NCI-H1436 treated with DMSO at 0.1 percent for 48 hours (cell line): Measurements from ENCODE around the gene NDRG4.

Experiments used
- DNase-seq: peaks from one replicate; lab custom pipeline; 2025; lab: John Stamatoyannopoulos, UW

Gene NDRG4, protein sequence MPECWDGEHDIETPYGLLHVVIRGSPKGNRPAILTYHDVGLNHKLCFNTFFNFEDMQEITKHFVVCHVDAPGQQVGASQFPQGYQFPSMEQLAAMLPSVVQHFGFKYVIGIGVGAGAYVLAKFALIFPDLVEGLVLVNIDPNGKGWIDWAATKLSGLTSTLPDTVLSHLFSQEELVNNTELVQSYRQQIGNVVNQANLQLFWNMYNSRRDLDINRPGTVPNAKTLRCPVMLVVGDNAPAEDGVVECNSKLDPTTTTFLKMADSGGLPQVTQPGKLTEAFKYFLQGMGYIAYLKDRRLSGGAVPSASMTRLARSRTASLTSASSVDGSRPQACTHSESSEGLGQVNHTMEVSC

DNA sequence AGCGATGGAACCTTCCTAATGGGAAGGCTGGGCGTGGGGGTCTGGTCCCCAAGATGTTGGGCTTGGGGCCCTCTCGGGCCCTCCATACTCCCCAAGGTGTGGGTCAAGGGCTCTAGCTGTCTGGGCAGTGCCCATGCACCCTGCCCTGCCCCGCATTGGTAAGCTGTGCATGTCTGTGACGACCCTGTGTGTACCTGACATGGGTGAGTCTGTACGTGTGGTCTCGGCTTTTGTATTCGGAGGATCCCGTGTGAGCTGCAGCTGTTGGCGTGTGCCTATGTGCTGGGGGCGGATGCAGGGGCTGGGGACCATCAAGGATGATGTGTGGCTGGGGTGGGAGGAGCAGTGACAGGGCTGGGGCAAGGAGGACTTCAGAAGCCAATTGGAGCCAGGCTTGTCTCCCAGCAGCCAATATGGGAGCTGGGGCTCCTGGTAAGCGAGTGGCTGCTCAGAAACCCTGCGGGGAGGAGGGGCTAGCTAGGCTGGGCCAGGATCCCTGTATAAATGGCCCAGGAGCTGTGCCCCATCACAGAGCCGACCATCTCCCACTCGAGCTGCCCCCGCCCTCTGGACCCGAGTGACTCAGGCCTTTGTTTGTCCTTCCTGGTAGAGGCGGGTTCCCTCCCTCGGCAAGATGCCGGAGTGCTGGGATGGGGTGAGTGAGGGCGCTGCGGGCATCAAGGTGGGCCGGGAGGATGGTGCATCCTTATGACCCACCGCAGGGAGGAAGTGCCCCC, at the start of gene NDRG4:
NDRG4 (plus strand) TSS at position 529 of the 737 bp plus-strand sequence; CDS start at position 635, 106 bp downstream.
- peak; percentile 81 for DNase-seq

DNA sequence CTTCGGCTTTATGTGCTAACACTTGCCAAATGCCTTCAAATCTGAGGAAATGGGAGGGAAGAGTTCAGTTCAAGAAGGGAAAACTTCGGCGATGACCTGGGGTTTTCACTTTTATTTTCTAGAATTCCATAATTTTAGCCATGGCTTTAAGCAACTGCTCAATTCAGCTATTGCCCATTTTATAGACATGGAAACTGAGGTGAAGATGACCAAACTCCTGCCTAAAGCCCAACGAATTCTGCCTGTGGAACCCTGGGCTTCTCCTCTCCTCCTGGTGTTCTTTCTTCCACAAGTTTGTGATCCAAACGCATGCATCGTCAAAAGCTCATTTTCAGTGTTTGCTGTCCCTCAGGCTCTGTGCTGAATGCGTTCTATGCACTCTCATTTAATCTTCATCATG, 49.4 kb upstream of the NDRG4 start:
- no peak for DNase-seq

DNA sequence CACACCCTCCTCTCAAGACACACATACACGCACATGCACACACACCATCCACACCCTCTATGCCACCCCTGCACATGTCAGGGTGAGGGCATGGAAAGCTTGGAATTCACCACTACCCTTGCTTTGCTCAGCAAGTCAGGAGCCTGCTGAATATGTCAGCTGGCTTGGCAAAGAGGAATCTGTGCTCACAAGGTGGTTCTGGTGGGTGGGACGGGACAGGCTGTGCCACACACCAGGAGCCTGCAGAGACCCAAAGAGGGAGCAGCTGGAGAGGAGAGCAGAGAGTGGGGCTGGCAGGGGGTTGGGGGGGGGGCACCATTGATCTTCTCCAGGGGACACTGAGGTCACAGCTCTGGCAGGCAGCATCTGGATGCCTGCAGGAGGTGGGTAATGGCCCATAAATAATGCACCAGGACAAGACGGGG, 48.7 kb upstream of the NDRG4 start:
- no peak for DNase-seq

DNA sequence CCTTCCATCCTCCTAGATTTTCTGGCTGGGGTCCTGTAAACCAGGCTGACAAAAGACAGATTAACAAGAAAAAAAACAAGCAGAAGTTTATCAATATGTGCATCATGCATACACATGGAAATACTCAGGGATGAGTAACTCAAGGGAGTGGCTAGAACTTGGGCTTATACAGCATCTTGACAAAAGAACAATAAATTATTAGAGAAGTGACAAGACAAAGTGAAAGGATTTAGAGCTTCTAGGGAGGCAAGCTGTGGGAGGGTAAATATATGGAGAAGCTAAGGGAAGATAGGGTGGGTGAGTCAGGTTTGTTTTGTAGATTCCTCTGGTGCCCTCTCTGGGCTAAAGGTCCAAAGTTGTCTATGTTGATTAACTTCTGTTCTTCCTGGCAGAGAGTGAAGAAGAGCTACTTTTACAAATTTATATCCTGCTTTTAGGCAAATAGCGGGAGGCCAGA, 48.0 kb upstream of the NDRG4 start:
- no peak for DNase-seq

DNA sequence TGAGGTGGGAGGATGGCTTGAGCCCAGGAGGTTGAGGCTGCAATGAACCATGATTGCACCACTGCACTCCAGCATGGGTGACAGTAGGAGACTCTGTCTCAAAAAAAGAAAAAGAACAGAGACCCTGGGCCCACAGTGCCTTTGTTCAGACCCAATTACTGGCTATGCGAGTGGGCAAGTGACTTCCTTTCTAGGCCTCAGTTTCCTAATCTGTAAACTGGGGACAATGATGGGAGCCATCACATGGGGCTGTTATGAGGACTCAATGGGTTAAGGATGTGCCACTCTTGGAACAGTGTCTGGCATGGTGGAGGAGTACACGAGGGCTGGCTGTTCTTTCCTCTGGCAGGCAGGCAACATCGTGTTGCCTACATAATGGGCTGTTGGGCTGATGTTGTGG, 47.3 kb upstream of the NDRG4 start:
- DNase-seq, result no peak

DNA sequence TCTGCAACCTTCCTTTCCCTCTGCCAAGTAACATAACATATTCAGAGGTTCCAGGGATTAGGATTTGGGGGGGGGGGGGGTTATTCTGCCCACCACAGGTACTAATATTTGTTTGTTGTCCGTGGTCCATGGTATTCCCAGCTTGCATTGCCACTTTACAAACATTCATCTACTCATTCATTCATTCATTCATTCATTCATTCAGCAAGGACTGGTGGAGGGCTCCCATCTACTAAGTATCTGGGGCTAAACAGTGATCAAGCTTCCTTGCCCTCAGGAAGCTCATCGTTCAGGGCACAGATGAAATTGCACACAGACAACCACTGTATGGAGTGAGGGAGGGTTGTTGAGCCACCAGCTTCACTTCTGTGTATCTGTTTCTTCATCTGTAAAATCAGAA, 45.8 kb upstream of the NDRG4 start:
- DNase-seq, result no peak

DNA sequence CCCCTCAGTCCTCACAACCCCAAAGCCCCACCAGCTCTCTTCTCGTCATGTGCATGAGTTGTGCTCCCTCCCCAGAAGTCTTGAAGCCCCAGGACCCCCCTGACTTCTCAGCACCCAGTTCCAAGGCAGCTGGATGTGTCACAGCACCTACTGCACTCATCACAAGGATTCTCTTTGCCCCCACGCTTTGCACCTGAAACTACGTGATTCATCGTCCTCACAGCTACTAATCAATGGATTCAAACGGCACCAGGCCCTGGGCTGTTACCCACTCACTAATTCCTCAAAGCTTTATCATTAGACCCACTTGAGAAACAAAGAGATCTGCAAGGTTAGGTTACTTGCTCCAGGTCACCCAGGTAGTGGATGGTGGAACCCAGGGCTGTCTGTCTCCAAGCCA, 45.1 kb upstream of the NDRG4 start:
- DNase-seq, result no peak

DNA sequence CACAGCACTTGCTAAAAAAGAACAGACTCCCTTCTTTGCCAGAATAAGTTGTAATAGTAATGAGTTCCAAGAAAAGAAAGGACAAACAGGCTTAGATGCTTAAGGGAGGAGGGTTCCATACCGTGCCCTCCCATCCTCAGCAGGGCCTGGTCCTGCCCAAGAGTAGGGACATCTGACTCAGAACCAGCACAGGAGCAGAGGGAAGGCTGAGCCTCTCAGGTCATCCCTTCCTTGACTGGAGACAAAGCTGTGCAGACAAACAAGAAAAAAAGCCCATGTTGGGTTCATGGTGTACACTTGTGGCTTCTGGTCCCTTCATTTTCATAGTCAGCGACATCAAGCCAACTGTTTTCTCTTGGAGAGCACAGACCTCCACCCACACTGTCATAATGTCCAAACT, 44.2 kb upstream of the NDRG4 start:
- no peak for DNase-seq

DNA sequence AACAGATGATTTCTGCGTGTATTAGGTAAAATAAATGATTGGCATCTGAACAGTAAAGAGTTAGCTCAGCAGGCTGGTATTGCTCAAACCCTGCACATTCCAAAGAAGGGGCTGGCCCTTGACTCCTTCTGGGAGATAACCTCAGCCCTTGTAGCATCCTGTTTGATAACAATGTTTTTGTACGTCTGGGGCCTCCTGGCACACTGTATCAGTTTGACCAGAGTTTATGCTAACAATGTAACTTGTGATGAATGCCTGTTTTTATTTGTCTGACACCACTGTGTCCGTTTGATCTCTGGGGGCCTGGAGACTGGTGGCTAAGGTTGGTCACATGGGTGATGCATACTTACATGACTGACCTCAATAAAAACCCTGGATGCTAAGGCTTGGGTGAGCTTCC, 43.8 kb upstream of the NDRG4 start:
- DNase-seq, result no peak

DNA sequence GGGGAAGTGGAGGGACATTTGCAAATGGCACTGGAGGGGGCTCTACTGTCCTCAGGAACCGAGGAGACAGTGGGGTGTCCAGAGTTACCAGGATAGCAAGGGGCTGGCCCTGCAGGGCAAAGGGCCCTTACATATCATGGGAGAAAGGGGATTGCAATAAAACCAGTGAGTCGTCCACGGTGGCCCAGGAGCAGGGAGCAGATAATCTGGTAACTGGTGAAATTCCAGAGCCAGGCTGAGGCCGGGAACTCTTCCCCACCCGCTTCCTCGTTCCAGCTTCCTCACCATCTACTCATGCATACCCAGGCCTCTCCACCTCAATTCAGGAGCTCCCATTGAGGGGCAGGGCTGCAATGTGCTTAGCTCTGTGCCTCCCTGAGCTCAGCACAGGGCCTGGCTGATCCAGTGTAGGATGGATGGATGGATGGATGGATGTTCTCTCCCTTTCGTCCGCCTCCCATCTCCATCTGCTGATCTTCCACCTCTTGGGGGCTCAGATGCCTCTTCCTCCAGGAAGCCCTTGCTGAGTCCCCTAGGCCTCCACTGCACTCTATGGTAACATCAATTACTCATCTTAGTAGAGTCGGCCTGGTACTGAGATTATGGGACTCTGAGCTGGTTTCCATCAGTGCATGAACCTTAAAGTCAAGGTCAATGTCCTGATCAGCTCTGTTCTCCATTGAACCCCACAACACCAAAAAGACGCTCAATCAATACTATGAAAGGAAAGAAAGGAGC, 41.2 kb upstream of the NDRG4 start:
- no peak for DNase-seq

DNA sequence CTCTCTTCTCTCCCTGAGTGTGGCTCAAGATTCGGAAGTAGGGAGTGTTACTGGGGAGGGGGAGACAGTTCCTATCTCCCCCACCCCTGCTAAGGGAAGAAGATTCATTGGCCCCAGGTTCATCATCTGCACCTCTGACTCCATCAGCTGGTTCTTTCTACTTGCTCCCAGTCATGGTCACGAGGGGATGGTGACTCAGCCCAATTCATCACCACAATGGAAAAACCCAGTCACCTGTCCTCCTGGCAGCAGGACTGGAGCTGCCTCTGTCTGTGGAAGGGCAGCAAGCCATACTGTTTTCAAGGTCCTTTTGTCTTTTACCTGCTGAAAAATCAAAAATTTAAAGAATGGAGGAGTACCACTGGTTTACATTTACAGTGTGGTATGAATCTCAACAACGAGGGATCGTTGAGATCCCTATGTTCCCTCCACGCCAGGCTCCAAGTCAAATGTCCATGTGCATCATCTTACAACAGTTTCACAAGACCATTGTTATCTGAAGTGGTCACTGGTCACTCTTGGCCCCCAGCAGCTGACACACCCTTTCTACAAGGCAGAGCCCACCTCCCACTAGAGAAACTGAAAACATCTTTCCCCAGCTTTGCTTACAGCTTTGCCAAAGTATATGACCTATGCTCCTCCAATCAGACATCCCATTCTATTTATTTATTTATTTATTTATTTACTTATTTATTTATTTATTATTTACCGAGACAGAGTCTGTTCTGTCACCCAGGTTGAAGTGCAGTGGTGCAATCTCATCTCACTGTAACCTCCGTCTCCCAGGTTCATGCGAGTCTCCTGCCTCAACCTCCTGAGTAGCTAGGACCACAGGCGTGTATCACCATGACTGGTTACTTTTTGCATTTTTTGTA, 40.4 kb upstream of the NDRG4 start:
- DNase-seq, result no peak

DNA sequence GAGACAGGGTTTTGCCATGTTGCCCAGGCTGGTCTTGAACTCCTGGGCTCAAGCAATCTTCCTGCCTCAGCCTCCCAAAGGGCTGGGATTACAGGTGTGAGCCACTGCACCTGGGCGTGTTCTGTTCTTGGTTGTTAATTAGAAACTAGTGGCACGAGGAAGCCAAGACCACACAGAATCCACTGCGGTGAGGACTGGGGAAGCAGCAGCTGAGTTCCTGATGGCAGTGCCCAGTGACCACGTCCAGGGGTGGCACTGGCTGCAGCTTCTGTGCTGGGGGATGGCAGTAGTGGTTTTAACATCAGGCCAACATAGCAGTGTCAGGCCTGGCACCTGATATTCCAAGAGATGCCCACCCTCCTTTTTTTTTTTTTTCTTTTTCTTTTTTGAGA, 39.7 kb upstream of the NDRG4 start:
- DNase-seq, result no peak

DNA sequence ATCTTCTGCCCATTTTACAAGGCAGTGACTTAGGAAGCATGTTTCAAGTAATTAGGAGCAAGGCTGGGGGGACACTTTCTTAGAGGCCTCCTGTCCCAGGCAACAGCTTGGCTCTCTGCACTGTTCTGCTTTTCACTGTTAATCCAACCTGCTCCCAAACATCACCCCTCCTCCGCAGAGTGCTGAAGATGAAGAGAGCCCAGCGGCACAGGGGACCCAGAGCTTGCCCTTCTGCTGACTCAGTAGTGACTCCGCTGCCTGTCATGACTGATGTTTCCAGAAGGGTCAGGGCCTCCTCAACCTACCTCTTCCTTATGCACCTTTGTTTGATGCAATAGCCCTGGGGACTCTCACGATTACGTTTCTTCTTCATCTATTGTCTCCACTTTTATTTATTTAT, 38.9 kb upstream of the NDRG4 start:
- no peak for DNase-seq

DNA sequence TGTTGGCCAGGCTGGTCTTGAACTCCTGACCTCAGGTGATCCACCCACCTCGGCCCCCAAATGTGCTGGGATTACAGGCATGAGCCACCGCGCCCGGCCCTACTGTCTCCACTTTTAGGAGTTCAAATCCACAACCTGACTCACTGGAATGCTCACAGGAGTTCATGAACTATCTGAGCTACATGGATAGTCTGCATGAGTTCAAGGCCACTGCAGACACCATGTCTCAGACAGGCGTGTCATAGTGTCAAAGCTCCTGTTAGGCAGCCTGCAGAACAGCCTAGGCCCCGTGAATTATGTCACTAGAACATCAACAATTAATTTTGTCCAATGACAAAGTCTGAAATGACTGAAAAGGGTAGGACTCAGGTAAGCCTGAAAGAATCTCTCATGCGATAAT, 38.3 kb upstream of the NDRG4 start:
- DNase-seq, result no peak

DNA sequence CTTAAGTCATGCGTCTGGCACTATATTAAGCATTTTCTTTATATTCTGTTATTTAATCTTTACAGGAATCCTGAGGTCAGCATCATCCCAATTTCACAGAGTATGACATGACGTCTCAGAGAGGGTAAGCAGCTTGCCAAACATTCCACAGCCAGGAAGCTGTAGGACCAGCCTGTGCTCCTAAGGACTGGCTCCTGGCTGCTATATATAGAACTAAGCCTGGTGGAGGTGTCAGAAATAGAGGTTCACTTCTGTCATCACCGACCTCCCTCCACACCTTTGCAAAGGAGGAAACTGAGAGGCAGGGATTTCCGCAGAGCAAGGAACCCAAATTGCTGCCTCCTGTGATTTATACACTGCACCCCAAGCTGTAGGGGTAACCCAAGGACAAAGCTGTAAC, 37.9 kb upstream of the NDRG4 start:
- DNase-seq, result no peak

DNA sequence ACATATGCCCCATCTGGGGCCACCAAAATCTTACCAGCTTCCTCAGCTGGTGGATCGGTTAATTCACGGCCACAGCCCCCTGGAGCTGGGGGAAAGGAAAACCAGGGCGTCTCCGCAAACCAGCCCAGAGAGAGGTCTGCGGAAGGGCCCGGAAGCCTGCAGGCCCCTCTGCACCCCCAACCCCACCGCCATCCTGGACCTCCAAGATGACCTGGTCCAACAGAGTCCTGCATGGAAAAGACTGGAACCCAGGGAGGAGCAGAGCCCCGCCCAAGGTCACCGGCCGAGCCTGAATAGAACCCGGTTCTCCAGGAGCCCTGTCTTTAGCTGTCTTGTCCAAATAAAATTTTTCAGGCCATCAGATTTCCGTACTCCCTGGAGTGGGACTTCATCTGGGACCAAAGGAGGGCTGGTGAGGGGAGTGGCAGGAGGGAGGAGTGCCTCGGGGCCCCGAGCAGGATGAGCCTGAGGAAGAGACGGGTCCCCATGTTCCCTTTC, 37.4 kb upstream of the NDRG4 start:
- no peak for DNase-seq

DNA sequence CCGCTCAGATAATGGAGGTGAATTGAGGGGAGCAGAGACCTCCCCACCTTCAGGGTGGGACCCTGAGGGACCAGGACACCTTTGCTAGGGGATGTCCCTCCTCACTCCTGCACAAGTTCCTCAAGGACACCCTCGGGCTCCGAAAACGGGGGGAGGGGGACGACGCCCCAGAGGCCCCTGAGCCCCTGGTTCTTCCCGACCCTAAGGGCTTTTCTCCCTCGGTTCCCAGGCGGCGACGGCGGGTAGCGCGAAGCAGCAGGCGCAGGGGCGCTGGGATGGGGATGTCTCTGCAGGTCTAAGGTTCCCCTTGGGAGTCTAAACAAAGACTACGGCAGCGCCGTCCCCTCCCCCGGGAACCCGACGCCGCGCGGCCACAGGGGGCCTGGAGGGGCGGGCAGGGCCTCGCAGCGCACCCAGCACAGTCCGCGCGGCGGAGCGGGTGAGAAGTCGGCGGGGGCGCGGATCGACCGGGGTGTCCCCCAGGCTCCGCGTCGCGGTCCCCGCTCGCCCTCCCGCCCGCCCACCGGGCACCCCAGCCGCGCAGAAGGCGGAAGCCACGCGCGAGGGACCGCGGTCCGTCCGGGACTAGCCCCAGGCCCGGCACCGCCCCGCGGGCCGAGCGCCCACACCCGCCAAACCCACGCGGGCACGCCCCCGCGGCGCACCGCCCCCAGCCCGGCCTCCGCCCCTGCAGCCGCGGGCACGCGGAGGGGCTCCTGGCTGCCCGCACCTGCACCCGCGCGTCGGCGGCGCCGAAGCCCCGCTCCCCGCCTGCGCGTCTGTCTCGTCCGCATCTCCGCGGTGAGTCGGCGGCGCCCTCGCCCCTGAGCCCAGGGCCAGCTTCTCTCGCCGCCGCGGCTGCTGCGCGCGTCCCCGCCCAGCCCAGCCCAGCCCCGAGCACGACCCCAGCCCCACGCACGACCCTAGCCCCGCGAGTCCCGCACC, 36.7 kb upstream of the NDRG4 start:
- no peak for DNase-seq

DNA sequence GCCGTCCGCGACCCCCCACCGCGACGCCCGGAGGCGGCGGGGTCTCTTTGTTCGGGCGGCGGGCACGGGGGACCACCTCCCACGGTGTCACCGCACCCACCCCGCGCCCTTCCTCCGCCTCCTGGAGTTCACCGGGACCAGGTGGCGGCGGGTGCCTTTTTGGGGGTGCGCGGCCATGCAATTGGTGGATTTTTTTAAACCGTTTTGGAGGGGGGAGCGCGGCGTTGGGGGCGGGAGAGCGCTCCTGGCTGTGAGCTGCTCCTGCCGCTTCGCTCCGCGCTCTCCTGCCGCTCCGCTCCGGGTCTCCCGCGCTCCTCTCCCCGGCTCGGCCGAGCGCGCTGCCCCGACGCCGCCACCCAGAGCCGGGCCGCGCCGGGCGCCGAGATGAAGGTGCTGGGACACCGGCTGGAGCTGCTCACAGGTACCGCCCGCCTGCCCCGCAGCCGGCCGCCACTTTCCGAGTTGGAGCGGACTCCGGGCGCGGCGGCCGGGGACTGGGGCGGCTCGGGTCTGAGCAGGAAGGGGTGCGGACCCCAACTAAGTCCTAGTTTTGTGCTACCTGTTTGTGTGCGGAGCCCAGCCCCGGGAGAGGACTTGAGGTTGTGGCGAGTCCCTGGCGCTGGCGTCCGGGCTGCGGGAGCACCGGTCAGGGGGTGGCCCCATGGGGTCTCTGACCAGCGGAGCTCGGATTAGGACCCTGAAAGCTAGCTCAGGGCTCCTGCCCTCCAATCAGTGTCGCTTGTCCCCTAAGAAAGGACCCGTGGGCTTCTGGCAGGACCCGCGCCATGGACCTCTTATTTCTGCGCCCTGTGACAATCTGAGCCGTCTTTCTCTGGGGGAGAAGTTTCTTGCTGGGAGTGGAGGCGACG, 35.7 kb upstream of the NDRG4 start:
- no peak for DNase-seq

DNA sequence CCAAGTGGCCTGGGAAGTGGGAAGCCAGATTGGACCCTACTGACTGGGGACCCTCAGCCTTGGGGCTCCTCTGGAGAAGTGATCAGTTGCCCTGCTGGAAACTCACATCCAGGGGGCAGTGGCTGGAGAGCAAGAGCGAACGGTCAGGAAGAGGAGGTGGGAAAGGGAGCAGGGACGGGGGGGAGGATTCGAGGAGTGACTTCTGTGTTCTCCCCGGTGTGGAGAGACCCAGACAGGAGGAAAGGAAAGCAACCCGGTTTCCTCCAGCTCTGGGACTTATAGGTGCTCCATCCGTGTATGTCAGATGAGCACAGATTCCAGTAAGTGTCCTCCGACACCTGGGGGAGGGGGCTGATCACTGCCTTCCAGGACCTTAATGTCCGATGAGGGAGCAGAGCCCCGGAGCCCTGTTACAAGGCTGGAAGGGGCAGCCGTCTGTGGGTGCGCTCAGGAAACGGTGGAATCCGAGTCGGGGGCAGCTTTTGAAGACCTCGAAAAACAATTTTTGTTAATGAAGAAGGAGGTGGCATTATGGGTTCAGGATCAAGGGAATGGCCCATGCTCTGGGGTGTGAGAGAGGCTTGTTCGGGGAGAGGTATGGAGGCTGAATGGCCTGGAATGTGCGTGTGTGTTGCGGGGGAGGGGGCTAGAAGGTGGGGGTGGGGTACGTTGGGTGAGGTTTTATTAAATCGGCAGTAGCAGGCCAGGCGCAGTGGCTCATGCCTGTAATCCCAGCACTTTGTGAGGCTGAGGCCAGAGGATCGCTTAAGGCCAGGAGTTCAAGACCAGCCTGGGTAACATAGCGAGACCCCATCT, 34.8 kb upstream of the NDRG4 start:
- DNase-seq, result no peak
